ENCODE data around the gene ATP5F1E.
"Not testable (repeated sequence)": the region's sequence is repeated elsewhere in the genome, so short reads cannot be mapped to it uniquely, and the experiment has no call there.

The ATP5F1E gene

DNA sequence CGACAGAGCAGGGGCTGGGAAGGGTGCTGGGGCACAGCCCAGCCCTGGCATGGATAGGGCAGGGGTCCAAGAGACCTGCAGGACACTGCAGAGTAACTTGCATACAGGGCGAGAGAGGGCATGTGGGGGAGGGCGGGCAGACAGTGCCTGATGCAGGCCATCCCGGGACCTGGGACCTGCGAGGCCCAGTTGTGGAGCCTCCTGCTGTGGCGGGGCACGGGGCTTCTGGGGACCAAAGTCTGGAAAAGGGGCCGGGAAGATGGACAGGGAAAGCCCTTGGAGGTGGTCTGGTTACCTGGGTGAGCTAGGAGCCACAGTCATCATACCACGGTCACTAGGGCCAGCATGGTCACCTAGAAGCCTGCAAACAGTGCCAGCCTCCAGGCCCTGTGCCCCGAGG is 13.3 kb downstream of the ATP5F1E start:
- no peak for DNase-seq

DNA sequence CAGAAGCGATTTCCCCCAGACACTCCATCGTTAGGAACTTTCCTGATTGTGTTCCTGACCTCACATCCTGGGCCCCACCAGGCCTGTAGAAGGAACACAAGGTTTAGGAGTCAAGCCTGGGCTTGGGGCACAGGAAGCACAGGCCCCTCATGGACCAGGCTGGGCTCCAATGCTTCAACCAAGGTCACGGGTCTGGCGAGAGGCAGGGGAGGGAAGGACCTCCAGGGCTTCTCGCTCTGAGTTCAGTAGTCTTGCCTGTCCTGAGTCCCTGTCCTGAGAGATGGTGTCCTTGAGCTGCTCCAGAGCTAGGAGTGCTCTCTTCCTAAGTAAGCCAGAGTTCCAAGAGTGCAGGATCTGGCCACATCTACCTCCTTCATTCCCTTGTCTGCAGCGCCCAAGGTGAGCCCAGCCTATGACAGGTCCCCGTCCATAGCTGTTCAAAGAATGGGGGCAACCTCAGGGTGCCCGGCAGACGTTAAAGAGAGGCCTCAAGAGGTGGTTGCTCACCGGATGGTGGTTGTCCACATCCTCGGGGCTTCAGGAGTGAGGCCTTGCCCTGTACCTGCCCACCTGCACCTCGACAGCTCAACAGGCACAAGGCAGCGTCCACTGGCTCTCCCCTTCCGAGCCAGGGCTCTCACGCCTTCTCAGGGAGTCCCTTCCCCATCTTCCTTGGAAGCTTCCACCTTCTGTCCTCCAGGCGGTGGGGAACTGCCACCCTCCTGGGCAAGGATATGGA is 14.5 kb downstream of the ATP5F1E start:
- no peak for DNase-seq

DNA sequence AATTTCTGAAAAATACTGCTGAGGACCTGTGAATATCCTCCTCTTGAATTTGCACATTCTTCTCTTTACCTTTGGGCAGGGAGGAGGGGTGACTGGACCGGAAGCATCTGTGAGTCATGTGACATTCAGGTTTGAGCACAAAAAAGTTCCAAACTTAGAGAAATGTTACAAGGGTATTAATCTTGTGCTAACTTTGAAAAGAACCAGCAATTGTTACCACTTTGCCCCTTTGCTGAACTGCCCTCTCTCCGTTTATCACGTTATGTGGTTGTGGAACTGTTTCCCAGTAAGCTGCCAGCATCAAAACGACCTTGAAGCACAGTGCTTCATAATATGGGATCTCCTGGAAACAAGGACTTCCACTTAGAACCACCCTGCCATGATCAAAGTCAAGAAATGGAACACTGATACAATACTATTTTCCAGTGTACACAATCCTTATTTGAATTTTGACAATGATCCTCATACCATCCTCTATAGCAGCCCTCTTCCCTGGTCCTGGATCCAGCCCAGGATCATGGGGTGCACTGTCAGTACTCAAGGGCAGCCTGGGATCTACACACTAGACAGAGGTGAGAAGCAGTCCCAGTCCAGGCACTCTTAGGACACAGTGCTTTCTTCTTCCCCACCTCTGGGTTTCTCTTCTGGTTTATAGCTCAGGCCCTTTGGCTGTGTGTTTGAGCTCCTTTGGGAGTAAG is 15.2 kb downstream of the ATP5F1E start:
- no peak for DNase-seq

DNA sequence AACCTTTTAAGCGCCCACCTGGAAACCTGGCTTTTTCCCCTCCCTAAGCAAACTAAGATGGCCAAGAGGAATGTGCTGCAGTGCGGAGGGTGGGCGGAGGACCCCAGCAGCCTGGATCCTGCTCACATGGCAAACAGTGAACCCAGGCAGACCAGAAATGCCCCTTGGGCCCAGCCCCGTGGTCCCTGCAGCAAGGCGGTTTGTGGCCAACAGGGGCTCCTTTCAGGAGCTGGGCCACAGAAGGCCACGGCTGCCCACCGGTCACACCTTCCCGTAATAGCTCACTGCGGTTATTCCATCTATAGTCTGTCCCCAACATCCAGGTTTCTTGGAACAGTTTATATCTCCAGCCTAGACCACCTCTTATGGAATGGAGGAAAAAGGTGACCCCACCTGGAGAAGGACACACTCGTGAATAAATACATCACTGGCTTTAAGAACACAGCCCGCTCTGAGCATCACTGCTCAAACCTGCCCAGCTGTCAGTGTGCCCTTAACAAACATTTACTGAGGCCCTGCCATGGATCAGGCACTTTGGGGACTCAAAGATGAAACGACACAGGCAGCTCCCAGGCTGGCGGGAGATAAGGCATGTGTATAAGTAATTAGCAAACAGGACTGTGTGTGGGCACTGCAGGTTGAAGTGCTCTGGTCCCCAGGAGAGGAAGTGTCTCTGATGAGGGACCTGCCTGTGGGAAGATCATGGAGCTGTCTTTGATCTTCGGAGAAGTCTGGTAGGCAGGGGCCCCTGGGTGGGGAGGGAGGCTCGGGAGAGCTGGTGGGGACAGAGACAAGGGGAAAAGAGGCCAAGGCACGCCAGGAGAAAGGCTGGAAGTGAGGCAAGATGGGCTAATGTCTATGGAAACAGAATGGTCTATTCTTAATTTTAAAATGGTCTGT is 16.1 kb downstream of the ATP5F1E start:
- DNase-seq, result no peak

DNA sequence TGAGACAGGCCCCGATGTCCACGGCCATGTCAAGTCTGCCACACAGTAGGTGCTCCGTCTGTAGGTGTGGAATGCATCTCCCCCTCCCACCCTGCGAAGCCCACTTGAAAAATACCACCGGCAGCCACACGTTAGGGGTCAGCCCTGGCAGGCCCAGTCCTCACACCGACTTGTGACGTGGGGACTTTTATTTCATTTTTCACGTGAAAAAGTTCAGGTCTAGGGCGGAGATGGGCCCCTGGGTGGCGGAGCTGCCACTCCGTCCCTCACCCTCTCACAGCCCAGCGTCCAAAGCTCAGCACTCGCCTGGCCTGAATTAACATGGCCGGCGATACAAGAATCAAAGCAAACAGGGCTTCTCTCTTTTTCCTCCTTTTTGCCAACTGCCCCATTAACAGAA is 16.7 kb downstream of the ATP5F1E start:
- DNase-seq, result no peak

DNA sequence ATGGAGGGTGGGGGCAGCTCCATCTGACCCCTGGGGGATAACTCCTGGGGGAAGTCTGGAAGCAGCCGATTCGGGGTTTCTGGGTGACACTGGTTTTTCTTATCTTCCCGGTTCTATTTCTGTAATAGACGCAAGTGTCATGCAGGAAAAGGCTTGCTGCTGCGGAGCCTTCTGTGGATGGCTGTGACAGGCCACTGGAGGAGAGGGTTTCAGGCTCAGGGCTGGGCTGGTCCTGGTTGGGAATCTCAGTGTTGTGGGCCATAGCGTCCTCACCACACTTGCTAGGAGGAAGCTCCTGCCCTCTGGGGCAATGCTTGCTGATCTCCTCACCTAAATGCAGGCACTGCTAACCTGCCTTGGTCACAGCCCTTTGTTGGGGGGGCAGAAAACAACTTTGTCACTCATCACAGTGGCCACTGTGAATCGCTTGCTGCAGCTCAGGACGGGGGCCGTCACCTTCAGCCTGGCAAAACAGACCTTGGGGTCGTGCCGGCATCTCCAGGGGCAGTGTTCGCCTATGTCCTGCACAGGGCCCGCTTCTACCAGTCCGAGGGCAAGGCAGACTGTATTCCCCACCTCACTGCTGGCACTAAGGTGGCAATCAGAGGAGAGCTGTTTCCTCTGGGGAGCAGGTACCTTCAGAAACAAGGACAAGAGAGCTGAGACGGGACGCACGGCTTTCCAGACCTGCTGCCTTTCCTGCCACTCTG is 17.3 kb downstream of the ATP5F1E start:
- DNase-seq, result no peak

DNA sequence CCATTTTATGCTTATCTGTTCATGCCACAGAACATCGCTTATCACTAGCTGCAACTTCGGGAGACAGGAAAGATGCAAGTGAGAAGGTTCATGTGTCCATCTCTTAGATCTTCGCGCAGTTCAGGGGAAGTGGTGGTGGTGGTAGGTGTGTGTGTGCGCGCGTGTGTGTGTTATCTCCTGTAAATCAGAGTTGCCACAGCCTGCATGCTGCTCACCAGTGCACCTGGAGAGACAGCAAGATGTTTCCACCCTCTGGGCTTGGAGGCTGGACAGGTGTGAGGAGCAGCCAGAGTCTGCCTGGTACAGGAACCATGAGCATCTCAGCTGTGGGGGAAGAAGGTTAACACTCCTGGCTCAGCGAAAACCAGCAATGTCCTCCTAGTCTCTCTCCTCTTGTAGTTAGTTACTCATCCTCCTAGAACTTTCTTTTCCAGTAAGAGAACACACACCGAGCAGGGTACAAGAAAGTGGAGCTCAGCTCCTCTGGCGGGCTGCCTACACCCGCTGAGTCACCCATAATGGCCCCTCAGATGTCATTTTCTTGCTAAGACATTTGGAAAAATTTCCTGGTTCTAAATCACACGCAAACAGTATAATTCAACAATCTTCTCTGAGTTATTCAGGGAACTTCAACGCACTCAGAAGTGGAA is 18.1 kb downstream of the ATP5F1E start:
- no peak for DNase-seq

DNA sequence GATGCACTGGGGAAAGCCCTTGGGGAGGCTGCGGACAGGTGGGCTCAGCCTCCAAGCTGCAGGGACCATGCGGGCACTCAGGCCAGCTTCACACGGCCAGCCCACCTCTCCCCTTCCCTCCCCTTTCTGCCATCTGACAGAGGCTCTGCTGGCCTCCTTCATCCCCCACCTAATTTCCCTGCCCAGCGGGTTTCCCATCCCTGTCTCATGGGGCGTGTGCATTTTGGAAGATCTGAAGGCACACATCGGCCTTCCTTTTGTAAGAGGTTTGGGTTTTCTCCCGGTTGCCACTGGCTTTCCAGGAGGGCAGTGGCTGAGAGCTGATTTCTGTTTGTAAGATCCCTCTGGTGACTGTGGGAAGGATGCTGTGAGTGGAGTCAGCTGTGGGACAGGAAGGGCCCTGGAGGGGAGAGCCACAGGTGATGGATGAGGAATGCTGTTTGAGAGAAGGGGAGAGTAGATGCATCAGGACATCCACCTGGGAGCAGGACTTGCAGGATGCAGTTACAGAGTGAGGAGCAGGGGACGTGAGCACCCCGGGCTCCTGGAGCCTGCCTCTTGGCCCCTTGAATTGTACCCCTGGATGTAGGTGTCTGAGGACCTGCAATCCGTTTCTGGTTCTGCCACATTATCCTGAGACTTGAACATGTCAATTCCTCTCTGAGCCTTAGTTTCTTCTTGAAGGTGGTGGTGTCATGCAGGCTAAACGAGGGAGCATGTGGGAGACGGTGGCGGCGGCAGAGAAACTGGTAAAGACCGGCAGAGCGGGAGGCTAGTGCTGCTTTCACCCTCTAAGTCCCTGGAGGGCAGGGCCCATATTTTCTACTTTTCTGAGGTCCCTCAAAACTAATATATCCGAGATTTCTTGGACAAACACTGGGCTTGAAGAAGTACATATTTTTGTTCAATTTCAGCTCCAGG is 18.8 kb downstream of the ATP5F1E start:
- DNase-seq, result no peak

DNA sequence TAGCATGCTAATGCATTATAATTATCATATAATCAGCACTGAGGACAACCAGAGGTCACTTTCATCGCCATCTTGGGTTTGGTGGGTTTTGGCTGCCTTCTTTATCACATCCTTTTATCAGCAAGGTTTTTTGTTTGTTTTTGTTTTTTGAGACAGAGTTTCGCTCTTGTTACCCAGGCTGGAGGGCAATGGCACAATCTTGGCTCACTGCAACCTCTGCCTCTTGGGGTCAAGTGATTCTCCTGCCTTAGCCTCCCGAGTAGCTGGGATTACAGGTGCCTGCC is 20.3 kb downstream of the ATP5F1E start:
- DNase-seq, result not testable (repeated sequence)

DNA sequence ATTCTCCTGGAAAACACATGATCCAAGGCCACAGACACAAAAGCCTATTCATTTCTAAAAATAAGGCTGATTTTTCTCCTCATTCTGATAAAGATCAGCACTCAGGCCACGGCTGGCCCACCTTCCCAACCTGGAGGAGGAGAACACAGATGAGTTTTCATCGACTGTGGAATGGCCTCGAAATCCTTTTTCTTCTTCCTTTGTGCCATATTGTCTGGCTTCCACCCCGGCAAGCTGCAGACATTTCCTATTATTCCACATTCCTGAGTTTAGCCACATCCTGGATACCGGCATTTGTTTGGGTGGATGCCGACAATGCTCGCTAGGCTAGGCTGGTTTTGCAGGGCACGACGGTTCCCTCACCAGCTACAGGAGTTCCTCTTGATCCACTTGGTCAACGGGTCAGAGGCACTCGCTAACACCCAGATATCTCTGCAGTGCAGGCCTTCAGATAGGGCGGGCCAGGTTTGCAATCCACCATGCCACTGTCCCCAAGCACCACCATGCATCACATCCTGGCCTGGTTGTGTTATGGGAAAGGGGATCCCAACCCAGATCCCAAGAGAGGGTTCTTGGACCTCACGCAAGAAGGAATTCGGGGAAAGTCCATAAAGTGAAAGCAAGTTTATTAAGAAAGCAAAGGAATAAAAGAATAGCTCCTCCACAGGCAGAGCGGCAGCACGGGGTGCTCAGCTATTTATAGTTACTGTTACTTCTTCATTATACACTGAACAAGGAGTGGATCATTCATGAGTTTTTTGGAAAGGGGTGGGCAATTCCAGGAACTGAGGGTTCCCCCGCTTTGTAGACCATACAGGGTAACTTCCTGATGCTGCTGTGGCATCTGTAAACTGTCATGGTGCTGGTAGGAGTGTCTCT is 20.9 kb downstream of the ATP5F1E start:
- DNase-seq, result no peak

DNA sequence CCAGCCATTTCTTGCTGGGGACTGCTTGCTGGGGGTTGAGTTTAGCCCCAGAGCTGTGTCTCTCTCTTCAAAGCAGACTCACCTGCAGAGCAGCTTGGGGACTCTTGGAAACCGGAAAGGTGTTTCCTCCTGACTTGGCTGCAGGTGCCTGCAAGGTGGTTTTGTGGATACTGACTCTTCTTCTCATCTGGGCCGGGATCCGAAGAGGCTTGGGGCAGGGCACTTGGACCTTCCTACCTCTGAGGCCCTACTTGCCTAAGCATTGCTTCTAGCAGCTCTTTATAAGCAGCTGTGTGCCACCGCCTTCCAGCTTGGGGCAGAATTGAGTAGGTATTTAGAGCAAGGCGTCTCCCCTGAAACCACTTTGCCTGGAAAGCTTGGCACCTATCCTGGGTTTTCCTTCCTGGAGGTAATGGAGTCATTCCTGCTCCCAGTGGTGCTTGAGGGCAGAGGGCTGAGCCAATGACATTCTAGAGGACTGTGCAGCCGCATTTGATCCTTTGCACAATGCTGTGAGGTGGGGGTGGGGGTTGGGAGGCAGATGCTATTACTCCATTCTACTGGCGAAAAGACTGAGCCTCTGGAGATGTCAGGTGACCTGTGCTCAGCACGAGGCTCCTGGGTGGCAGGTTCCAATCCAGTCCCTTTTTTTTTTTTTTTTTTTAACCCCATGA is 21.7 kb downstream of the ATP5F1E start:
- DNase-seq, result no peak

DNA sequence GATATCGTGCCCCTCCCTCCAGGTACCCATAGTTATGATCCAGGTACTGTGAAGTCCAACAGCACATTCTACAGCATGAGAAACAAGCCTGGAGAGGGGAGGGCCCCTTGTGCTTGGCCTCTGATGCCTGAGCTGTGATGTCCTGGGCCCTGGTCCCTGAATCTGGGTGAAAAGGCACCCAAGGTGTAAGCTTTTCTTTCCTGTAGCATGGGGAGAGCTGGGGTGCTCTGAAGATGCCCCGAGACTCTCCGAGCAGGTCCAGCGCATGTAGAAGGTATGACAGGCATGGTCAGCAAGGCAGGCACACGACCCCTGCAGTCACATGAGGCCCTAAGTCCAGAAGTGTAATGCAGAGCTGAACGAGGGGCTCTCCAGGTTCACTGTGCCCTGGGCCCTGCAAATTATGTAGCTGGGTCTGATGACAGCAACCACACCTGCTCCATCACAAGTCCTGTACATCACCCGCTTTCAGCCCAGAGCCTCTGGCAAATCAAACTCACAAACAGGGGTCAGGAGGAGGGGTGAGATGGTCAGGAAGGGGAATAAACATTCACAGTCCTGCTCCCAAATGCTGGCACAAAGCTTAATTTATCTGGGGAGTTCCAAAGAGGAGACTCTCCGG is 23.3 kb downstream of the ATP5F1E start:
- no peak for DNase-seq

DNA sequence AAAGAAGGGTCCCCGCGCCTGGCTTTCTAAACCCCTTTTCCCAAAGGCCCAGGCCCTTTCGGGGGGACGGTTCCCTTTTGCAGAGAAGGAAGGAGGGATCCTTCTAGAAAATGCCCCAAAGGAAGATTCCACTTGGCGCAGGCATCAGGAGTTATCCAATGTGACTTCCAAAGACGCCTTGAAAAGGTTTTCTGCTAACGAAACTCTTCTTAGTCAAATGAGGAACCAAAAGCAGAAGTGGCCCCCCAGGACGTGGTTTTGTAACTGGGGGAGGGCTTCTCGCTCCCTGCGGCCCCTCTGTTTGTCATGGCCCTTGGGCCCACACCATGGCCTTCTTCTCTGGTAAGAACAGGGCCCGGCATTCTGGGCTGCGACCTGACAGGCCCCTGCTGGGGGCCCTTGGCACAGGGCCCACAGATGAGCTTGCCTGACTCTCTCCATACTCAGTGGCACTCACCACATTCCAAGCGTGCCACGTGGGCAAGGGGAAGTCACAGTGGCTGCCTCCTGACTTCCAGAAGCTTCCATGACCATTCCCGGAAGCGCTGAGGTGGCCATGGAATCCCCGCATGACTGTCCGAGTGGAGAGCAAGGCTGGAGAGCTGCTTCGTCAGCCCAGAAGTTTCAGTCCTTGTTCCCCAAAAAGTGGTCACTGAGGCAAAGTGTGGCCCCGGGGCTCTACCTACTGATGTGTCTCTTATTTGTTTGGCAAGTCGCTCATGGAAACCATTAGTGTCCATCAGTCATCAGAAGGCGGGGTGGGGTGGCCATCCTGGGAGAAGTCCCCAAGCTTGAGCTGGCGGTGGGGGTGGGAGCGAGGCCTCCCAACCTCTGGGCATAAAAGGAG is 24.2 kb downstream of the ATP5F1E start:
- no peak for DNase-seq

DNA sequence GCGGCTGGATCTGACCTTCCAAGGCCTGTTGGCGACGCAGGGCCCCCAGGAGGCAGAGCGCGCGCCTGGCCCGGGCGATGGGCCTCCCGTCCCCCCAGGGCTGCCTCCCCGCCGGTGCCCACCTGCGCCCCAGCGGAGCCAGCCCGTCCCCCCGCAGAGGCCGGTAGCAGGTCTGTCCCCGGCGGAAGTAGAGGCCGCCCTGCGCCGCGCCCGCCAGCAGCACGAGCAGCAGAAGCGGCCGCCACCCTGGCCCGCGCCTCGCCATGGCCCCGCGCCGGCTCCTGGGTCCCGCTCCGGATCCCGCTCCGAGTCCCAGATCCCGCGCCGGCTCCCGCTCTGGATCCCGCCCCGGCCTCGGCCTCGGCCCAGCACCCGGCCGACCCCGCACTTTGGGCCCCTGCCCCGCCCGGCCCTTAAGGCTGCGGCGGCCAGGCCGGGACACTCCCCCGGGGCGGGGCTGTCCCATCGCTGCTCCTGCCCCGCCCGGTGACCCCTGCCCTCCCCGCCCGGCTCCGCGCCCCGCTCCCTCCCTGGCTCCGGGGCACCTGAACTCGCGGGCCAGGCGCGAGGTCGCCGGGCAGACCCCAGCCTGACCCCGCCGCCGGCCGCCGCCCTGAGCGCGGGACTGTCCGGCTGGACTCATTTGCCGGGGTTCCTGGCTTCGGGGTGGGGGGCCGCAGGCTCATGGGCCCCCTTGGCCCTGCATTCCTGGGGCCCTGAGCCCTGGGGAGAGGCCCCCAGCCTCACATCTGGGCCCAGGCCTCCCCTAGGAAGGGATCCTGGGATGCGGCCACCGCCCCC is 25.1 kb downstream of the ATP5F1E start, which contains the start of gene CTSZ:
CTSZ (minus strand) TSS at position 391 of the 801 bp plus-strand sequence; CDS start at position 265, 126 bp downstream.
- DNase-seq, result no peak

DNA sequence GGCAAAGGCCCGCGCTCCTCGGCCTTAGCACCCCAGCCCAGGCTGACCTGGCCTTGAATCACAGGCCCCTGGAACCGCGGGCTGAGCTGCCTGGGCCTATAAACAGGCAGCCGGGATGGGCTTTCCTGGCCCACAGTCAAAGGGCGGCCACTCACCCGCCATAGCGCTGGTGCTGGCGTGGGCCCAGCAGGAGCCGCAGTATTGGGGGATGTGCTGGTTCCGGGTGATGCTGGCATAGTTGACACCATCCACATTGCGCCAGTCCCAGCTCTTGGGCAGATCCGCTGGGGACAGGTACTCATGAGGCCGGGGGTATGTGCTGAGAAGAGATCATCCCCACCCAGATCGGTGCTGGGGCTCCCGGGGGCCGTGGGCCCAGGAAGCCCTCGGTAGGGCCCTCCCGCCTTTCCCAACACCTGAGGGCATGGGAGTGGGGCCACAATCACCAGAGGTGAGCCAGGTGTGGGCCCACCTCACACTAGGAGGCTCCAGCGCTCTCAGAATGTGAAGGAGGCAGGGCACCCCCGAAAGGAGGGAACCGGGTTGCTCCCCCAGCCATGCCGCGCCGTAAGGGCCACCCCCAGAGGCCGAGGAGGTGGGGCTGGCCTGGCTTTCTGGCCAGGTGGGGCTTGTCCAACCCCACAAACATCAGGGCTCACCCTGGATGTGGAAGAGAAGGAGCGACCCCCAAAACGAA is 25.8 kb downstream of the ATP5F1E start:
- no peak for DNase-seq

DNA sequence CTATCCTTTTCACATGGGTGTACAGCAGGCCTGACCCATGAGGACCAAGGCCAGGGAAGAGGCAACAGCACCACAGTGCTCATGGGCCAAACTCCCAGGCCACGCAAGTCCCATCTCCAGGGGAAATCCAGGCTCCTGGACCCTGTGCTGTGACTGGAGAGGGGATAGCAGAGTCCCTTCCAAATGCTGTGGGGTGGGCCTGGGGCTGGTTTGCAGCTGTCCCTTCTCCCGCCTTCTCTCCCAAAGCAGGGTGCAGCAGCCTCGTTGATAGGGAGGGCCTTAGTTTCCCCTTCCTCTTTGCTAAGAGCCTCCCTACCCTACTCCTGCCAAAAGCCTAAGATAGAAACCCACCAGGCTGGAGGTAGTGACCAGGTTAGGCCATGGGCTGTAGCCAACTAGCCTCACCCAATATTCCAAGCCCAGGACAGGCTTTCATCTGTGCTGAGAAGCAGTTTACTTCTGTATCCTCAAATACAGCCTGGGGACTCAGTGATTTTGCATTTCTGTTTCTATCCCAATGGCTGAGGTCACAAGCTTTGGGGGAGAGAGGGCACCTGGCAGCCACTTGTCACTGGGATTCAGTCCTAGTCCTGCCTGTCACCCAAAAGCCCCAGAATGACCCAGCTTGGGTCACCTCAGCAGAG is 26.5 kb downstream of the ATP5F1E start:
- no peak for DNase-seq

Data from NCI-H2171 treated with DMSO at 0.1 percent for 48 hours (cell line).